OCI-LY7 (cell line): ENCODE results near the gene UGT1A9. TPM values are rescaled to one million over a fixed set of nuclear protein-coding genes. Genes with fewer than 3 reads are reported as not detected.

Source experiments
- BruUV-seq: library from RNA; stranded (reverse); fragments of 400-500 nt; replicated peaks from 2 replicates; lab custom pipeline; 2021; lab: Mats Ljungman, UMichigan
- CTCF ChIA-PET: fragments of 300-600 bp; sonication (Branson Sonifier 250); formaldehyde crosslinking; loops from one replicate; lab custom pipeline; 2022; ENCODE audit warnings: antibody characterized with exemption; ENCODE audit not compliant: unreplicated experiment; lab: Charles Lee
- POLR2A ChIA-PET: fragments of 300-600 bp; sonication (Branson Sonifier 250); formaldehyde crosslinking; loops from one replicate; lab custom pipeline; 2022; ENCODE audit warnings: antibody characterized with exemption; lab: Charles Lee
- DNase-seq: peaks from one replicate; pipeline ENCODE4 v3.0.0-alpha.2; 2015; ENCODE audit warnings: low spot score
- H2AFZ ChIP-seq: fragments of 200-600 bp; sonication (generic), shearing (Covaris generic); 2 replicates; pipeline ENCODE4 v1.6.1; 2014; ENCODE audit warnings: mild to moderate bottlenecking, antibody characterized with exemption, low read length, moderate library complexity
- H3K27ac ChIP-seq: fragments of 200-600 bp; sonication (generic); 2 replicates; pipeline ENCODE4 v1.5.1; 2014; ENCODE audit warnings: mixed run types, low read depth, mild to moderate bottlenecking, moderate library complexity, low read length, inconsistent platforms; ENCODE audit not compliant: poor library complexity, severe bottlenecking
- H3K36me3 ChIP-seq: fragments of 200-600 bp; sonication (generic); 2 replicates; pipeline ENCODE4 v1.6.1; 2014; ENCODE audit warnings: mild to moderate bottlenecking, antibody characterized with exemption, low read length, moderate library complexity, mixed read lengths; ENCODE audit not compliant: insufficient read depth
- H3K4me1 ChIP-seq: fragments of 200-600 bp; sonication (generic); 2 replicates; pipeline ENCODE4 v1.5.1; 2014; ENCODE audit warnings: mild to moderate bottlenecking, low read length; ENCODE audit not compliant: insufficient read depth, poor library complexity, severe bottlenecking
- H3K4me2 ChIP-seq: fragments of 200-600 bp; sonication (generic); 2 replicates; pipeline ENCODE4 v1.6.1; 2014; ENCODE audit warnings: mild to moderate bottlenecking, low read length
- H3K4me3 ChIP-seq: fragments of 200-600 bp; sonication (generic); 2 replicates; pipeline ENCODE4 v1.5.1; 2014; ENCODE audit warnings: mild to moderate bottlenecking, low read depth, low read length; ENCODE audit not compliant: poor library complexity, severe bottlenecking
- H3K79me2 ChIP-seq: fragments of 200-600 bp; sonication (generic); 2 replicates; pipeline ENCODE4 v1.6.1; 2016; ENCODE audit warnings: low read depth, mild to moderate bottlenecking, low read length, moderate library complexity, mixed read lengths; ENCODE audit not compliant: insufficient read depth
- H3K9me2 ChIP-seq: fragments of 200-600 bp; sonication (generic); 2 replicates; pipeline ENCODE4 v1.6.1; 2016; ENCODE audit warnings: mild to moderate bottlenecking, low read length, mixed read lengths; ENCODE audit not compliant: insufficient read depth
- H3K9me3 ChIP-seq: fragments of 200-600 bp; sonication (generic); 2 replicates; pipeline ENCODE4 v1.6.1; 2014; ENCODE audit warnings: mild to moderate bottlenecking, mixed run types, low read length, mixed read lengths
- H4K20me1 ChIP-seq: fragments of 200-600 bp; sonication (generic); 2 replicates; pipeline ENCODE4 v1.6.1; 2014; ENCODE audit warnings: mild to moderate bottlenecking, antibody characterized with exemption, low read length, moderate library complexity, mixed read lengths; ENCODE audit not compliant: insufficient read depth
- CTCF ChIP-seq: fragments of 200-600 bp; sonication (generic); conservative IDR thresholded peaks from 2 replicates; pipeline ENCODE4 v1.5.1; 2014; ENCODE audit warnings: mild to moderate bottlenecking, antibody characterized with exemption, low read length, moderate library complexity, mixed read lengths
- EZH2phosphoT487 ChIP-seq: fragments of 200-600 bp; sonication (generic); IDR thresholded peaks from 2 replicates; pipeline ENCODE4 v1.6.1; 2018; ENCODE audit warnings: low read depth, borderline replicate concordance, mild to moderate bottlenecking, mixed run types, antibody characterized with exemption, low read length, moderate library complexity, mixed read lengths
- intact Hi-C: fragments of 100-400 bp; cut with micrococcal nuclease; formaldehyde crosslinking; loops from one replicate; pipeline ENCODE4 v1.10.0; 2022; ENCODE audit not compliant: unreplicated experiment
- total RNA-seq, 2 experiments: library from RNA; depleted of rRNA in 1 of 2; stranded (reverse); fragments of >200 nt in 1 of 2; shearing (Covaris generic) in 1 of 2; gene quantifications; 2 replicates each; pipeline ENCODE4 v1.2.3, GENCODE V29; 2014 to 2022

UGT1A9 gene
- total RNA-seq, 2 experiments from 2014 or later, result not detected

- Histone ChIP-seq H2AFZ (no peak overlapping the region), H3K36me3 (no peaks in the 10 kb centered on the region), H3K79me2 (no peaks in the 10 kb centered on the region), H4K20me1 (no peaks in the 10 kb centered on the region), H3K27ac (no peak overlapping the region), H3K9me3 (no peaks in the 10 kb centered on the region), H3K4me3 (no peak overlapping the region), H3K4me1 (no peaks in the 10 kb centered on the region), H3K4me2 (no peak overlapping the region), H3K9me2 (no peaks in the 10 kb centered on the region)
- DNase-seq, result no peak
- CTCF ChIA-PET, result no interaction called here
- TF ChIP-seq EZH2phosphoT487, result no peak
- TF ChIP-seq CTCF, result no peak
- POLR2A ChIA-PET, result interaction anchor here (0.7 kb wide), 1 partner anchor 8 kb away, joined by 3 read pairs; no protein-coding TSS in a partner anchor
- no TSS peak for BruUV-seq
- intact Hi-C loops, result no loop called here
Measured at GRCh38 chr2:233789554-233789953, 117.9 kb downstream of the UGT1A9 start.

- H3K36me3 ChIP-seq, result no peaks in the 10 kb centered on the region
- no peak overlapping the region for H3K4me2 ChIP-seq
- no peak overlapping the region for H3K4me3 ChIP-seq
- no peak for DNase-seq
- H2AFZ ChIP-seq, result no peak overlapping the region
- H3K4me1 ChIP-seq, result no peaks in the 10 kb centered on the region
- TF ChIP-seq EZH2phosphoT487 (no peak), CTCF (no peak)
- H4K20me1 ChIP-seq, result no peaks in the 10 kb centered on the region
- no peaks in the 10 kb centered on the region for H3K79me2 ChIP-seq
- H3K9me3 ChIP-seq, result no peaks in the 10 kb centered on the region
- POLR2A ChIA-PET, result interaction anchor here (0.5 to 1.3 kb wide), 3 partner anchors 10 to 271 kb away, joined by 3 read pairs; no protein-coding TSS in a partner anchor
- intact Hi-C loops, result no loop called here
- BruUV-seq, result no TSS peak
- CTCF ChIA-PET, result no interaction called here
- no peaks in the 10 kb centered on the region for H3K9me2 ChIP-seq
- H3K27ac ChIP-seq, result no peak overlapping the region
Measured at GRCh38 chr2:233791151-233791882, 119.6 kb downstream of the UGT1A9 start.

- Histone ChIP-seq H3K4me2 (no peak overlapping the region), H3K4me1 (no peaks in the 10 kb centered on the region), H3K9me2 (no peaks in the 10 kb centered on the region), H3K27ac (no peak overlapping the region), H3K36me3 (no peaks in the 10 kb centered on the region), H3K79me2 (no peaks in the 10 kb centered on the region), H4K20me1 (no peaks in the 10 kb centered on the region), H2AFZ (no peak overlapping the region), H3K9me3 (no peaks in the 10 kb centered on the region), H3K4me3 (no peak overlapping the region)
- ChIA-PET POLR2A (interaction anchor here (0.5 to 1.3 kb wide), 3 partner anchors 9 to 270 kb away, joined by 3 read pairs; no protein-coding TSS in a partner anchor), CTCF (no interaction called here)
- TF ChIP-seq CTCF, result no peak
- no peak for TF ChIP-seq EZH2phosphoT487
- intact Hi-C loops, result no loop called here
- BruUV-seq, result no TSS peak
- no peak for DNase-seq
Measured at GRCh38 chr2:233791883-233792329, 120.2 kb downstream of the UGT1A9 start.
